Measurements from ENCODE around the gene DDX10. TPM values are rescaled to one million over a fixed set of nuclear protein-coding genes. Genes with fewer than 3 reads are reported as not detected.

Gene DDX10
- total and polyA plus RNA-seq, 9 of the 15 experiments (the other 6 are each of a cell fraction or from before 2014, with no cell fraction given), result 33.9 to 94.6 (median 50.7) TPM

DNA sequence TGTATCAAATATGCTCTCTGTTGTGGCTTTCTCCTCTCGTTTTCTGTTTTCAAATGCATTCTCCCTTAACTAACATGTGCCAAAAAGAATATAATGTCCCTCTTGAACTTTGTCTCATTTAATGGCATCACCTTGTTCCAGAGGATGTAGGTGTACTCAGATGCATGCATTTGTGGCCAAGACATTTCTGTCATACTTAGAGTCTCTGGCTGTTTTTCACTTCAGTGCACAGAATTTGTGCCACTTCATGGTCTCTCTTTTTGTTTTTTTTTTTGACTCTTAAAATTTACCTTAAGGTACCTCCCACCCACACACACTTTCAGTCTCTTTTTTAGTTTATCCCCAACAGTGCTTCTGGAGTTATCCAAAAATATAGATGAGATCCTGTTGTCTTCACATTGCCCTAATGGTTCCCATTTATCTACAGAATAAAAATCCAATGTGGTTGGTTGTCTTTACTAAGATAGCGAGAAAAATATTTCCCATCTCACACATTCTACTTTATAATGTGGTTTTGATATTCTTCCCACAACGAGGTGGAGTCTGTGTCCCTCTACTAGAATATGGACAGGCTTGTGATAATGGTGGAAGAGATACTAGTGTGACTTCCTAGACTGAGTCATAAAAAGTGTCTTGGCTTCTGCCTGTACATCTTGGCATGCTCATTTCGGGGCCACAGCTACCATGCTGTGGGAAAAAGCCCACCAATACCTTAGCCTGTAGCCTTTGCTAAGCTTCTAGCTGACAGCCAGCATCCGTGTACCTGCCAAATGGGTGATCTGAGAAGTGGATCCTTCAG is 125.8 kb downstream of the DDX10 start (continued):
- TF ChIP-seq, protein P1, sequence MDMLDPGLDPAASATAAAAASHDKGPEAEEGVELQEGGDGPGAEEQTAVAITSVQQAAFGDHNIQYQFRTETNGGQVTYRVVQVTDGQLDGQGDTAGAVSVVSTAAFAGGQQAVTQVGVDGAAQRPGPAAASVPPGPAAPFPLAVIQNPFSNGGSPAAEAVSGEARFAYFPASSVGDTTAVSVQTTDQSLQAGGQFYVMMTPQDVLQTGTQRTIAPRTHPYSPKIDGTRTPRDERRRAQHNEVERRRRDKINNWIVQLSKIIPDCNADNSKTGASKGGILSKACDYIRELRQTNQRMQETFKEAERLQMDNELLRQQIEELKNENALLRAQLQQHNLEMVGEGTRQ (CRISPR knock-in tag; IDR thresholded peaks at IDR 0.05), result no peak
- TF ChIP-seq SETDB1 (IDR thresholded peaks at IDR 0.05; ENCODE audit: low read length), result no peak
- TF ChIP-seq RNF2 (IDR thresholded peaks at IDR 0.05), result no peak
- TF ChIP-seq, protein P2, sequence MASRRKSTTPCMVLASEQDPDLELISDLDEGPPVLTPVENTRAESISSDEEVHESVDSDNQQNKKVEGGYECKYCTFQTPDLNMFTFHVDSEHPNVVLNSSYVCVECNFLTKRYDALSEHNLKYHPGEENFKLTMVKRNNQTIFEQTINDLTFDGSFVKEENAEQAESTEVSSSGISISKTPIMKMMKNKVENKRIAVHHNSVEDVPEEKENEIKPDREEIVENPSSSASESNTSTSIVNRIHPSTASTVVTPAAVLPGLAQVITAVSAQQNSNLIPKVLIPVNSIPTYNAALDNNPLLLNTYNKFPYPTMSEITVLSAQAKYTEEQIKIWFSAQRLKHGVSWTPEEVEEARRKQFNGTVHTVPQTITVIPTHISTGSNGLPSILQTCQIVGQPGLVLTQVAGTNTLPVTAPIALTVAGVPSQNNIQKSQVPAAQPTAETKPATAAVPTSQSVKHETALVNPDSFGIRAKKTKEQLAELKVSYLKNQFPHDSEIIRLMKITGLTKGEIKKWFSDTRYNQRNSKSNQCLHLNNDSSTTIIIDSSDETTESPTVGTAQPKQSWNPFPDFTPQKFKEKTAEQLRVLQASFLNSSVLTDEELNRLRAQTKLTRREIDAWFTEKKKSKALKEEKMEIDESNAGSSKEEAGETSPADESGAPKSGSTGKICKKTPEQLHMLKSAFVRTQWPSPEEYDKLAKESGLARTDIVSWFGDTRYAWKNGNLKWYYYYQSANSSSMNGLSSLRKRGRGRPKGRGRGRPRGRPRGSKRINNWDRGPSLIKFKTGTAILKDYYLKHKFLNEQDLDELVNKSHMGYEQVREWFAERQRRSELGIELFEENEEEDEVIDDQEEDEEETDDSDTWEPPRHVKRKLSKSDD (conservative IDR thresholded peaks at IDR 0.05; ENCODE audit: low read length), result no peak
- TF ChIP-seq ZNF707 (CRISPR knock-in tag; conservative IDR thresholded peaks at IDR 0.05), result no peak
- TF ChIP-seq, protein P3, sequence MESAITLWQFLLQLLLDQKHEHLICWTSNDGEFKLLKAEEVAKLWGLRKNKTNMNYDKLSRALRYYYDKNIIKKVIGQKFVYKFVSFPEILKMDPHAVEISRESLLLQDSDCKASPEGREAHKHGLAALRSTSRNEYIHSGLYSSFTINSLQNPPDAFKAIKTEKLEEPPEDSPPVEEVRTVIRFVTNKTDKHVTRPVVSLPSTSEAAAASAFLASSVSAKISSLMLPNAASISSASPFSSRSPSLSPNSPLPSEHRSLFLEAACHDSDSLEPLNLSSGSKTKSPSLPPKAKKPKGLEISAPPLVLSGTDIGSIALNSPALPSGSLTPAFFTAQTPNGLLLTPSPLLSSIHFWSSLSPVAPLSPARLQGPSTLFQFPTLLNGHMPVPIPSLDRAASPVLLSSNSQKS (CRISPR knock-in tag; IDR thresholded peaks at IDR 0.05), result no peak
- no peak for TF ChIP-seq CHD2 (IDR thresholded peaks at IDR 0.05; ENCODE audit: low read depth, low read length)
